Activated CD4-positive, alpha-beta T cell treated with anti-CD3 and anti-CD28 coated beads for 24 hours (primary cell): ENCODE data around the gene USP48.
"Not testable (repeated sequence)": the region's sequence is repeated elsewhere in the genome, so short reads cannot be mapped to it uniquely, and the experiment has no call there.

Experiments
- DNase-seq, 2 donors: peaks; one replicate each; pipeline ENCODE4 v3.0.0-alpha.2; 2020; ENCODE audit warnings: low read depth in 2 of 2

Gene USP48, protein sequence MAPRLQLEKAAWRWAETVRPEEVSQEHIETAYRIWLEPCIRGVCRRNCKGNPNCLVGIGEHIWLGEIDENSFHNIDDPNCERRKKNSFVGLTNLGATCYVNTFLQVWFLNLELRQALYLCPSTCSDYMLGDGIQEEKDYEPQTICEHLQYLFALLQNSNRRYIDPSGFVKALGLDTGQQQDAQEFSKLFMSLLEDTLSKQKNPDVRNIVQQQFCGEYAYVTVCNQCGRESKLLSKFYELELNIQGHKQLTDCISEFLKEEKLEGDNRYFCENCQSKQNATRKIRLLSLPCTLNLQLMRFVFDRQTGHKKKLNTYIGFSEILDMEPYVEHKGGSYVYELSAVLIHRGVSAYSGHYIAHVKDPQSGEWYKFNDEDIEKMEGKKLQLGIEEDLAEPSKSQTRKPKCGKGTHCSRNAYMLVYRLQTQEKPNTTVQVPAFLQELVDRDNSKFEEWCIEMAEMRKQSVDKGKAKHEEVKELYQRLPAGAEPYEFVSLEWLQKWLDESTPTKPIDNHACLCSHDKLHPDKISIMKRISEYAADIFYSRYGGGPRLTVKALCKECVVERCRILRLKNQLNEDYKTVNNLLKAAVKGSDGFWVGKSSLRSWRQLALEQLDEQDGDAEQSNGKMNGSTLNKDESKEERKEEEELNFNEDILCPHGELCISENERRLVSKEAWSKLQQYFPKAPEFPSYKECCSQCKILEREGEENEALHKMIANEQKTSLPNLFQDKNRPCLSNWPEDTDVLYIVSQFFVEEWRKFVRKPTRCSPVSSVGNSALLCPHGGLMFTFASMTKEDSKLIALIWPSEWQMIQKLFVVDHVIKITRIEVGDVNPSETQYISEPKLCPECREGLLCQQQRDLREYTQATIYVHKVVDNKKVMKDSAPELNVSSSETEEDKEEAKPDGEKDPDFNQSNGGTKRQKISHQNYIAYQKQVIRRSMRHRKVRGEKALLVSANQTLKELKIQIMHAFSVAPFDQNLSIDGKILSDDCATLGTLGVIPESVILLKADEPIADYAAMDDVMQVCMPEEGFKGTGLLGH

DNA sequence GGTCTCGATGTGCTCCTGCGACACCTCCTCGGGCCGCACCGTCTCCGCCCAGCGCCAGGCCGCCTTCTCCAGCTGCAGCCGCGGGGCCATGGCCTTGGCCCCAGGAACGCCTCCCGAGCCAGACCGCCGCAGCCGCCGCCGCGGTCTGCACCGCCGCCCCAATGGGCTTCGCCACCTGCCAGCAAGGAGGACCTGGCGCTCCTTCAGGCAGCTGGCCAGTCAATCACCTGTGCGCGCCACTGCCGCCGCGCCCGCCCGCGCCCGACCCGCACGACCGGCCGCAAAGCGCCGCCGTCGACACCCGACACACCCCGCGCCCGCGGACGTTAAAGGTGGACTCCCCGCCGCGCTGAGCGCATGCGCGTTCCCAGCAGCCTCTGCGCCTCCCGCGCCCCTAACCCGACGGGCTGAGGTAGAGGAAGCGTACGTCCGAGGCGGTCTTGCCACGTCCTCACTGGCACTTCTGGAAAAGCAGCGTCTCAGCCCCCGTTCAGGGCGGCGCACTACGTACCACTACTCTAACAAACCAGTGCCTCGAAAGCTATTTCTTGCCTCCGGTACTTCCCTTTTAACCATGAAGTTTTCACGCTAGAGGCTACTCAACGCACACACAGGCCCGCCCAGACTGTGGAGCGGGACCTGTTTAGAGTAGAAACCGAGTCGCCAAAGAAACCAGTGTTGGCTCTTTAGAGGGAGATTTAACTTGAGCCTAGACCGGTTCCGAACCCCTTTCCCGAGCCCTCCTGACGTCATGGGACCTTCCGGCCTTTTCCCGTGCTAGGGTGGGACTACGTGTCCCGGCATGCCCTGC is at the start of gene USP48:
Gene USP48 (minus strand): TSS at position 282 of the 811 bp plus-strand sequence. CDS start 192 bp downstream, at position 90.
- DNase-seq = peak; percentile 92 to 94

DNA sequence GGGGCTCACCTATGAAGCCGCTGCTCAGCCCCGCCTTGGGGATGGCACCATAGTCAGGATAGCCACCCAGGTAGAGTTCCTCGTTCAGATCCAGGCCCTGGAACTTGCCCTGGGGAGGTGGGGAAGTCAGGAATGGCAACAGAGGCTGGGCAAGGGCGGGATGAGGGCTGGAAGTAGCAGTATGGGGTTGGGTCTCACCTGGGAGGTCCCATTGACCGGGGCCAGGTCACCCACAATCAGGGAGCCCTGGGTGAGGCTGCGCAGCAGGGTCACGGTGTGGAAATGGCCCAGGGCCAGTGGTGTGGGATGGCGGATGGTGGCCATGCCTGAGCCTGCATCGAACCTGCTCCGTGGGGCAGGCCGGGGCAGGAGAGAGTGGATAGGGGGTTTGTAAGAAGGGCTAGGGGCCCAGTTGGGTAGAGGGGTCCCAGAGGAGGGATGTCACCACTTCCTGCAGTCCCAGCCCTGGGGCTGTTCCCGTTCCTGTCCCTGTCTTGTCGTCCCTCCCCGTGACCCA is 48.6 kb upstream of the USP48 start:
- no peak for DNase-seq

DNA sequence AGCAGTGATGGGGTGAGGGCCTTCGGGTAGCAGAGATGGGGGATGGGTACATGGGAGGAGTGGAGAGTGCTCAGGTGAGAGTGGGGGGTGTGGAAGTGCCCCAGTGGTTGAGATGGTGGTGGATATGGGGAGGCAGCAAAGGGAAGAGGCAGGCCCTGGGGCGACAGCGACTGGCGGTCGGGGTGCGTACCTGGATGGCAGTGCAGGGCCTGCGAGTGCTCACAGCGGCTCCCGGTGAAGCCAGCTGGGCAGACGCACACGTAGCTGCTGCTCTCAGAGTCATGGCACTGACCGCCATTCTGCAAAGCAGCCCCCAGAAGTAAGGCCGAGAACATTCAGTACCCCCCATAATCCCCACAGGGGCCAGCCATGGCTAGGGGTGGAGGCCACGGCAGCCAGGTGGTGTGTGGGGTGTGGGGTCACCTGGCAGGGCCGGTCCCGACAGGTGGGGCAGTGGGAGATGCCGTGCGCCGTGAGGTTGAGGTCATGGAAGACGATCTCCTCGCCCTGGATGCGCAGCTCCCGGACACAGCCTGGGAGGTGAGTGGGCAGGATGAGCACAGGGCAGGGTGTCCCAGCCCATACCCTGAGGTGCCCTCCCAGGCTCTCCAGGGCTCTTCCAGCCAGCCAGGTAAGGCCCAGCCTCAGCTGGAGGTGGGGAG is 48.0 kb upstream of the USP48 start:
- no peak for DNase-seq

DNA sequence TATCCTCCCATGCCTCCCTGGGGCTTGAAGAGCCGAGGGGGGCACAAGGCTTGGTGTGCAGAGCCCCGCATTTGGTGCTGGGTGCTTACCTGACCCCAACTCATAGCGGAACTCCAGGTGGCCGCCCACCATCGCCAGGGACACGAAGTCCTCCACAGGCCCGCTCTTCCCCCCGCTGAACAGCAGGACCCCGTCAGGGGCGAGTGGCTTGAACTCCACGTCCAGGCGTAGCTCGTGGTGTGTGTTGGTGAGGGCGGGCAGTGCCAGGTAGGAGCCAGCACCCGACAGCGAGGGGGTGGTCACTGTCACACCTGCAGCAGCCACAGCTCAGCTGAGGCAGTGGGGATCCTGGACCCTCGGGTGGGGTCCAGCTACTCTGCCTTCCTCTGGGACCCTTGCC is 46.3 kb upstream of the USP48 start:
- no peak for DNase-seq

DNA sequence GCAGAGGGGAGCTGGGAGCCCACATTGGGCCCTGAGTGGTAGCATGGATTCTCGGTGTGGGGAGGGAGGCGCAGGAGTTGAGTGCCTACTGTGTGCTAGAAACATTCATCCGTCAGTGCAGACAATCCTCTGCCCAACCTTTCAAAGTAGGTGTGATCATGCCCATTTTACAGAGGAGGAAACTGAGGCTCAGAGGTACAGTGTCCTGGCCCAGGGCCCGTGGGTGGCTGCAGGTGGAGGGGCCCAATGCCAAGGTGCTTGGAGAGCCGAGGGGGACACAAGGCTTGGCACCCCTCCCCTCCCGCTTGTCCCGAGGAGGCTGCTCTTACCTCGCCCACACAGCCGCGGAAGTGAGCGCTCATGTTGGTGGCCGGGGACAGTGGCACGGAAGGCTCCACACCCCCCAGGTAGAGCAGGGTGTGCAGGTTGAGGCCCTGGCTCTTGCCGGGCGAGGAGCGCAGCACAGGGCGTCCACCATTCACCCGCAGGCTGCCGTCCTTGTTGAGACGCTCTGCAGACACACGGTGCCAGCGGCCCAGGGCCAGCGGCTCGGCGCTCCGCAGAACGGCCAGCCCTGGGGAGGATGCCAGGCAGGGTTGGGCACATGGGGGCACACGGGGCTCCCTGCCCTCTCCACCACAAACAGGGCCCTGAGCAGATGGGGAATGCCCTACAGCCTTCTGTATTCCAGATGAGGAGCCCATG is 45.7 kb upstream of the USP48 start:
- DNase-seq = no peak

DNA sequence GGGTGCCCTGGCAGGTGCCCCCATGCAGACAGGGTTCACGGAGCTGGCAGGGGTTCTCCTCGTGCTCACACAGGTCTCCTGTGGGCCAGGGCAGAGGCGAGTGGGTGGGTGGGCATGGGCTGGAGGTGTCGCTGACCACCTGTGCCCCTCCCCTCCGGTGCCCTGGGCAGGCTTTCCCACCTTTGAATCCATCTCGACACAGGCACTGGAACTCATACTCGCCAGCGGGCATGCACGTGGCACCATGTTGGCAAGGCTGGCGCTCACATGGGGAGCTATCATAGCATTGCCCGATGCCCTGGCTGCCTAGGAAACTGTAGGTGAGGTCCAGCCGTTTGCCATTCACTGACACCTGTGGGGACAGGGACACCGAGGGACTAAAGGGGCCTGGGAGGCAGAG is 45.1 kb upstream of the USP48 start:
- DNase-seq = no peak

DNA sequence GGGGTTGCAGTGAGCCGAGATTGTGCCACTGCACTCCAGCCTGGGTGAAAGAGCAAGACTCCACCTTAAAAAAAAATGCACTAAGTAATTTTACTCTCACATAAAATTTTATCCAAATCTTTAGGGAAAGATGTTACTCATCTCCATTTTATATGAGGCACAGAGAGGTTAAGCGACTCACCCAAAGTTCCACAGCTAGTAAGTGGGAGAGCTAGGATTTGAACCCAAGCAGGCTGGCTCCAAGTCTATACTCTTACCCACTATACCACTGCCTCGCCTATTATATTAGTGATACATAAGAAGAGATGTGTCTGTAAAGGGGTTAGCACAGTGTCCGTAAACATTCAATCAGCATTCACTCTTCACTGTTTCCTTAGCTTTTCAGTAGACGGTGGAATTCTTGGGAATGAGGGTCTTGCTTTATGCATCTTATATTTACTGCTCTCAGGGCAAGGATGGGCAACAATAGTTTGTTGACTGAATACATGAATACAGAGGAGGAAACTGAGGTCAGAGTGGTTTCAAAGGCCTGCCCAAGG is 44.3 kb upstream of the USP48 start:
- no peak for DNase-seq

DNA sequence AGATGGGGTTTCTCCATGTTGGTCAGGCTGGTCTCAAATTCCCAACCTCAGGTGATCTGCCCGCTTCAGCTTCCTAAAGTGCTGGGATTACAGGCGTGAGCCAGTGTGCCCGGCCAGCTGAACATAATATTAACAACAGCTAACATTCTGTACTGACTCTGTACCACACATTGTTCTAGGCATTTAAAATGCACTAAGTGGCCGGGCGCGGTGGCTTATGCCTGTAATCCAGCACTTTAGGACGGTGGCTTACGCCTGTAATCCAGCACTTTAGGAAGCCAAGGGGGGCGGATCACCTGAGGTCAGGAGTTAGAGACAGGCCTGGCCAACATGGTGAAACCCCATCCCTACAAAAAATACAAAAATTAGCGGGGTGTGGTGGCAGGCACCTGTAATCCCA is 43.7 kb upstream of the USP48 start:
- not testable (repeated sequence) for DNase-seq

DNA sequence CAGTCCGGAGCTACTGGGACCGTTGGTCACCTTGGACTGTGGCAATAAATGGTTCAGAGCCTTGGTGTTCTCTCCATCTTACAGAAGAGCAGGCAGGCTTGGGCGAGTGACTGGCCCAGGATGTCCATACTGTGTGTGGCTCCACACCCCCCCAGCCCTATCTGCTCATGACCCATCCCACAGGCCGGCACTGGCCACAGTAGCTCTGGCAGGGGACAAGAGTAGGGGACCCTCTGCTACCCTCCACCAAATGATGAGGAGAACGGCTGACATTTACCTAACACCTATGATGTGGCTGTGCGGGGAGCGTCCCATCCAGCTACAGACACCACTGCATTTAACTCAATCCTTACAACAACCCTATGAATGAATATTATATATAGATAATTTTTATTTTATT is 42.4 kb upstream of the USP48 start:
- no peak for DNase-seq

DNA sequence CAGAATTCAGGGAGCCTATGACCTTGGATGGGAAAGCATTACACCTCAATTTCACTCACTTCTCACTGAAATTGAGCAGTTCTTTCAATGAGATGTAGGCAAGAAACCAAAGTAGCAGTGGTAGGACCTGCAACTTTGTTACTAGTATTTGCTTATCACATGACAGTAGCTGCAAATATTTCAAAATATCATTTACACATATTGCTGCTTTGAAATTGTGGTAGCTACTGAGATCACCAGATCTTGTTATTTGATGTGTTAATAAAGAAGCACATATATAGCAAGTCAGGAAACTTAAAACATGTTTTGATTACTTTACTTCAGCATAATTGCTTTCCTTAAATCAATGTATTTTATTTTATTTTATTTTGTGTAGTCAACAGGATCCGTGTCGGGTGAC is 42.0 kb upstream of the USP48 start:
- DNase-seq = no peak

DNA sequence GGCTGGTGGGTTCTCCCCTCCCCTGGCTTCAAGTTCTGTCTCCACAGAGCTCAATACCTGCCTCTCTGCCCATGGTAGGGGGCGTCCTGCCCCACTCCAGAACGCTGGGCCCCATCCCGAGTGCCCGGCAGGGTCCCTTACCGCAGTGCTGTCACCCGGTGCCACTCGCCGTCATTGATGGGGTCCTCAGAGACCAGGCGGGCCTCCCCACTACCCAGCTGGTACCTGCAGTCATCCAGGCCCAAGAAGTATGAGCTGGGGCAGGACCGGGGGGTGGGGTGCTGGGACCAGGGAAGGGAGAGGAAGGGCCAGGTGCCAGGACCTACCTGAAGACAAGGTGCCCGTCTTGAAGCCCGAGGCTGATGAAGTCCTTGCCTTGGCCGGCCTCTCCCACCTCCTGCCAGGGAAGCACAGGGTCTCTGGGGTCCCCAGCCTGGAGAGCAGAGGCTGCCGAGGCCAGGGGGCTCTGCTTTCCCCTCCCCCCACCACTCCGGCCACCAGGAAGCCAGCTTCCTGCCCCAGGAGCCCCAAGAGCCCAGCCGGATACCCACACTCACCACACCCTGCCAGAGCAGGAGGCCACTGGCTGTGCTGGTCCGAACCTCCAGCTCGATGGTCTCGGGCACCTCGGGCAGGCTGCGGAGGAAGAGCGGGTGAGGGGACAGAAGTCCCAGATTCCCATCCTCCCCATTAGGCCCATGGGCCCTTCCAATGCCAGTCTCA is 41.2 kb upstream of the USP48 start:
- no peak for DNase-seq

DNA sequence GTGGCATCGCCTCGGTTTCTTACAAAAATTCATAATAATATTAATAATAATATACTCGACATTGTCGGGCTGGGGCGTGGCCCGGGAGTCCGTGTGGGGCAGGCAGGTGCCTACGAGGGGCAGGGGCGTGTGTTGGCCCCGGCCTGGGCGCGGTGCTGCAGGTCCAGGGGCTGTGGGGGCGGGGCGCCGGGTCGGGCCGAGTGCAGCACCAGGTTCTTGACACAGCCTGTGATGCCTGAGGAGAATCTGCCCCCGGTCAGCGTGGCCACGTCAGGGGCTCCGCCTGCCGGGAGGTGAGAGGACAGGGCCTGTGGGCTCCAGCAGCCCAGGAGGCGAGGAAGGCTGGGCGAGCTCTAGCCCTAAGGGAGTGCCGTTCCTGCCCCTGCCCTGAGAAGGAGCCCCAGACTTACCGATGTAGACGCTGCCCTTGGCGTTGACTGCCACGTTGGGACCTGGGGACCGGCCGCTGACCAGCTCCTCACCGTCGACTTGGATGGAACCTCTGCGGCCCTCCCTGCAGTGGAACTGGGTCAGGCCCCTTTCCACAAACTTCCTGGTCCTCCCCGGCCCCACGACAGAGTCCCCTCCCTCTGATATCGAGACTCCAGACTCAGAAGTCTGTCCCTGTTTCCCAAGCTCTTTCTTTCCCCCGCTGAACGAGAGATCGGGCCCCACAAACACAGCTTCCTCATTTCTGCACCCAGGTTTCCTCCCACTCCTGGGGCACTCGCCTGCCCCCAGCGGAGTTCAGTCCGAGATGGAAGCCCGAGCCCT is 40.4 kb upstream of the USP48 start:
- DNase-seq = no peak

DNA sequence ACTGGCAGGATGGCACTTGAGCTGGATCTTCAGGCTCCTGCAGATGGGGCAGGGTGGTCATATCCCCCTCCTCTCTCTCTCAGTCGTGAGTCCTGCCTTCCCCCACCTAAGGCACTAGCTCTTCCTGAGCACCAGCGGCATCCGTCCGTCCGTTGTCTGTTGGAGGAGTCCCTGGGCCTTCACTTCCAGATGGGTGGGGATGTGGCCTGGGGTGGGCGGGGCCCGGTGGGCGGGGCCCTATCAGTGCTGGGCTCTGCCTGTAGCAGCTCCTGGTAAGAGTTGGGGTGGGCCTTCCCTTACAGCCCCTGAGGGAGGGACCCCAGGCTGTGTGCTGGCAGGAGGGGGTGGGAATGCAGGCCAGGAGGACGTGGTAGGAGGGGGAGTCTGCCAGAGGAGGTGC is 39.4 kb upstream of the USP48 start:
- DNase-seq = no peak

DNA sequence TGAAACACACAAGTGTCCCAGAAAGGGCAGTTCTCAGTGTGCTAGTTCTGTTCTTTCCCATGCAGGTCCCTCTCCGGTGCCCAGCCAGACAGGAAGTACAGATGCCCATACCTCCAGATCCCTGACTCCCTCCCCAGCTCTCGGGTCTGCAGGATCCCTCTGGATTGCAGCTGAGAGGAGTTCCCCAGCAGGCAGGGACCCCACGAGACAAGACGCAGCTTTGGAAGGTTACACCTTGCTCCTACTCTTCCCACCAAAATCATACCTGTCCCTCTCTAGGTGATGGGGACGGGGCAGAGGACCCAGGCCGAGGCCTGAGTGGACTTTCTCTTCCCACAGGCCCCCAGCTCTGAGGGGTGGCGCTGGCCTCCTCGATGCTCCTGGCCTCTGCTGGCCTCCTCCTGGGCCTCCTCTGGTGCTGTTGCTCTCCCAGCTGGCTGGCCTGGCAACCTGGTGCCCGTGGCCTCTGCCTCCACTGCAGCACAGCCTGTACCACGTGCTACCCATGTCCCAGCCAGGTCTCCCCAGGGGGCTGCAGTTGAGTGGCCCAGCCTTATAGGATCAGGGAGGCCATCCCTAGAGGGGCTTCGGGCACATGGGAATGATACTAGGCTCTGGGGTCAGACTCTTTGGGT is 38.6 kb upstream of the USP48 start:
- no peak for DNase-seq

DNA sequence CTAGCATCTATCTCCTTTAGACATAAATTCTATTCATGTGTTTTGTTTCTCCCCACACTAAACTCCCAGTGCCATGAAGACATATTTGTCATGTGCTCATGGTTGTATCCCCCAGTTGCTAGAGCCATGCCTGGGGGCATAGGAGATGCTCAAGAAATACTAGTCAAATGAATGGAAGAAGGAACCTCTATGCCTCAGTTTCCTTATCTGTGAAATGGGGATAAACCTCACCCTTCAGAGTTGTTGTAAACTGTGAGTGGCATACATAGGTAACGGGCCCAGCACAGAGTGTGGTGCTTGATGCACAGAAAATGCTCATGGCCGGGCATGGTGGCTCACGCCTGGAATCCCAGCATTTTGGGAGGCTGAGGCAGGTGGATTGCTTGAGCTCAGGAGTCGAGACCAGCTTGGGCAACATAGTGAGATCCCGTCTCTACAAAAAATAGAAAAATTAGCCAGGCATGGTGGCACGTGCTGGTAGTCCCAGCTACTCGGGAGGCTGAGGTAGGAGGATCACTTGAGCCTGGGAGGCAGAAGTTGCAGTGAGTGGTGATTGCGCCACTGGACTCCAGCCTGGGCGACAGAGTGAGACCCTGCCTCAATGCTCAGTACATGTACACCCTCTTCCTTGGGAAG is 37.8 kb upstream of the USP48 start:
- no peak for DNase-seq

DNA sequence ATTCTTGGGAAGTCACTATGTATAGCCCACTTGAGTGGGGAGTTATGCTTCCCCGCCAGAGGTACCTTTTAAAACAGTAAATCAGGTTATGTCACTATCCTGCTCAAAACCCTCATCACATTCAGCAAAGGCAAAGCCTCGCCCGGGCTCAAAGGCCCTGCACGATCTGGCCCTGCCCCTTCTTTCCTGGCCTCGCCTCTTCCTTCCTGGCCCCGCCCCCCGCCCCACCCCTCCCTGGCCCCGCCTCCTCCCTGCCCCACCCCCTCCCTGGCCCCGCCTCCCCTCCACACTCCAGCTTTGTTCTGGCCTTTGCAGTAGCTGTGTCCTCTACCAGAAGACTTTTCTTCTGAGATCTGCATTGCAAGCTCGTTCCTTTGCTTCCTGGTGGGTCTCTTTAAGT is 35.7 kb upstream of the USP48 start:
- DNase-seq = peak; percentile 10 to 24

DNA sequence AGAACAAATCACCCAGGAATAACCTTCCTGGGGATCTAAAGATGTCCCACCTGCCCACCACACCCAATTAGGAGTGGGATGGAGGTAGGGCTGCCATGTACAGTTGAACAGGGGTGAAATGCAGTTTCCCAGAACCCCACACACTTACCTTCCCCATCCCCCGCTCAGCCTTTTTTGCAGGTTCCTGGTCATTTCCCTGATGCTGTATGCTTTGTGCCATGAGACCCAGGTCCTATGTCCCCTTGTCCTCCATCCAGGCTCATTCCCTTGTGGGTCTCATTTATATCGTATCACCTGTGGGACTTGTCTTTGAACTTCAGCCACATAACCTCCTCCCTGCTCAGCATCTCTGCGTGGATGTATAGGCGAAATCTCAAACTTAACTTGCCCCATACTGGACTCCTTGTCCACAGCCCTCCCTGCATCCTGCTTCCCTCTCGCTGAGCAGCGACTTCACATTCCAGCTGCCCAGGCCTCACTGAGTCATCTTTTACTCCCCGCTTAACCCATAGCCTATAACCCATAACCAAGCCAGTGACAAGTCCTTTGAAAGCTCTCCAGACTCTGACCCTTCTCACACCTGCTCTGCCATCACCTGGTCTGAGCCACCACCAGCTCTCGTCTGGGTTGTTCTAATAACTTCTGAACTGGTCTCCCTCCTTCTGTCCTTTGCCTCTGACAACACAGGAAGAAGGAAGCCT is 33.8 kb upstream of the USP48 start:
- no peak for DNase-seq
